HG03571 (cell line): Measurements from ENCODE around the gene FAM171A1.

Source experiments
- ATAC-seq: cut with Tn5 transposase; IDR thresholded peaks from one replicate; pipeline ENCODE4 v1.9.1; 2021; ENCODE audit not compliant: unreplicated experiment

The FAM171A1 gene

GRCh38 chr10:15252396-15252795 is 118.7 kb downstream of the FAM171A1 start:
- no peak for ATAC-seq

GRCh38 chr10:15251791-15252380 is 119.2 kb downstream of the FAM171A1 start:
- no peak for ATAC-seq

GRCh38 chr10:15245530-15245929 is 125.6 kb downstream of the FAM171A1 start:
- no peak for ATAC-seq

- no peak for ATAC-seq
Observed at GRCh38 chr10:15244635-15245197, 126.4 kb downstream of the FAM171A1 start.

GRCh38 chr10:15242261-15242840 is 128.7 kb downstream of the FAM171A1 start:
- ATAC-seq, result no peak

- ATAC-seq, result no peak
Observed at GRCh38 chr10:15241306-15241705, 129.8 kb downstream of the FAM171A1 start.

- no peak for ATAC-seq
Observed at GRCh38 chr10:15238555-15239335, 132.3 kb downstream of the FAM171A1 start.

GRCh38 chr10:15237351-15237750 is 133.7 kb downstream of the FAM171A1 start:
- no peak for ATAC-seq

- no peak for ATAC-seq
Observed at GRCh38 chr10:15236340-15236739, 134.7 kb downstream of the FAM171A1 start.

GRCh38 chr10:15232279-15232678 is 138.8 kb downstream of the FAM171A1 start:
- ATAC-seq, result no peak

- no peak for ATAC-seq
Observed at GRCh38 chr10:15231426-15231825, 139.7 kb downstream of the FAM171A1 start.

GRCh38 chr10:15230257-15230656 is 140.8 kb downstream of the FAM171A1 start:
- no peak for ATAC-seq

- no peak for ATAC-seq
Observed at GRCh38 chr10:15229268-15229667, 141.8 kb downstream of the FAM171A1 start.

- no peak for ATAC-seq
Observed at GRCh38 chr10:15228426-15228825, 142.7 kb downstream of the FAM171A1 start.

GRCh38 chr10:15227611-15228372 is 143.3 kb downstream of the FAM171A1 start:
- ATAC-seq, result no peak

- ATAC-seq, result no peak
Observed at GRCh38 chr10:15225511-15225910, 145.6 kb downstream of the FAM171A1 start.

GRCh38 chr10:15224948-15225347 is 146.1 kb downstream of the FAM171A1 start:
- ATAC-seq, result no peak

- no peak for ATAC-seq
Observed at GRCh38 chr10:15223174-15223573, 147.9 kb downstream of the FAM171A1 start.

- ATAC-seq, result no peak
Observed at GRCh38 chr10:15222511-15222910, 148.6 kb downstream of the FAM171A1 start.

- ATAC-seq, result no peak
Observed at GRCh38 chr10:15220445-15220844, 150.6 kb downstream of the FAM171A1 start.

GRCh38 chr10:15216700-15217099 is 154.4 kb downstream of the FAM171A1 start:
- no peak for ATAC-seq
